HG03460 (cell line): ENCODE data around the gene WDFY4.

Source experiments
- ATAC-seq: cut with Tn5 transposase; IDR thresholded peaks from one replicate; pipeline ENCODE4 v1.9.1; 2021; ENCODE audit not compliant: unreplicated experiment

Gene WDFY4

GRCh38 chr10:48935577-48935976 is 250.9 kb downstream of the WDFY4 start:
- no peak for ATAC-seq

DNA sequence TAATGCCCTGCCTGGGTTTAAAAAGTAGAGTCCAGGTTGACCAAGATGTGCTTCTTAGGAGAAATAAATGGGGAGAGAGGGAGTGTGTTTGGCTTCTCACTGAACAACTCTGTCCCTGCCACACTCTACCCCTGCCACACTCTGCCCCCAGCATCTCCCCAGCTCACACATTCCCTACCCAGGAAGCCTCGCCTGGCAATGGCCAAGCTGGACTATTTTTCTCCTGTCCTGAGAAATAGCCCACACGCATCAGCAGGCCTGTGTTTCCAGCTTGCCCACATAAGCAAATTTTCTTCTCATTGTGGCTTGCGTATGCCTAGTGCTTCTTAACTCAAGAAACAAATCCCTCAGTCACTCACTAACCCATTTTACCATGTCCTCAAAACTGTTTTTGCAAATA is 253.1 kb downstream of the WDFY4 start:
- ATAC-seq = no peak

- no peak for ATAC-seq
These were observed 253.6 kb downstream of the WDFY4 start for GRCh38 chr10:48938281-48938680.

GRCh38 chr10:48938990-48939536 is 254.4 kb downstream of the WDFY4 start:
- no peak for ATAC-seq

DNA sequence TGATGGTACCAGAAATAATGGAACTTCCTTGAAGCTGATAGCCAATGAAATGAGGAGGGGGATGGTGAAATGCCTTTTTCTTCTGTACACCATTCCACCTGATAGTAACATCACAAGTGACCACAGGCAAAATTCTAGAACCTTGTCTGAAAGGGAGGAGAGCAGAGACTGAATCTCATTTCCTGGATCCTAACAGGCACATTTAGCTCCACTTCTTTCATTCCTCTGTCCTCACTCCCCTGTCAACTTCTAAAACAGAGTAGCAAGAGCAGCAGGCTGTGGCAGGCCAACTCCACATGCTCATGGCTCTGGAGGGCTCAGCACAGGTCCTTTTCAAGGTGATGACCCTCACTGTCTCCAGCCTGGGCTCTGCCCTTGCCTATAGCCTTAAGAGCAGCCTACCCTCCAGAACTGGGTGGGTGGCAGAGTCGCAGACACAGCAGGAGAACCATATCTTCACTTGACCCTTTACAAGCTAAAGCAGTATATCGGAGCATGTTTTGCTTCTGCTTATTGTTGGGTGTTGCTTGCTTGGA is 255.2 kb downstream of the WDFY4 start, which contains the start of gene LRRC18:
TSS of gene LRRC18 (minus strand) at position 51 of the 536 bp plus-strand sequence. CDS start 25,685 bp downstream, outside the sequence.
- no peak for ATAC-seq

DNA sequence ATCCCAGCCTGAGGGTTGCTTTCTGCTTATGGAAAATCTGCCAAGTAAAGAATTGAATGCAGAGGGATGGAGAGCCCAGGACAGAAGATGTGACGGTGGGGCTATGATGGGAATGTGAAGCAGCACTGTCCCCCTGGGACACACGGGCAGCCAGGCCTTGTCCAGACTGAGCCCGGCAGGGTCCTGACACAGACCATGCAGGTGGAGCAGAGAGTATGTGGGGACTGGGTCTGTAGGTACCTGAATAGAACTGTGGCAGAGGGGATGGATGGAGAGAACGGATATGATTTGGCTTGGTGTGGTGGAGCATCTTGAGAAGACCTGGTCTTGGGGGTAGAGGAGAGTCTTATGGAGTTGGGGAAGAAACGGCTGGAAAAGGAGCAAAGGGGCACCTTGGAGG is 255.7 kb downstream of the WDFY4 start:
- no peak for ATAC-seq

GRCh38 chr10:48940958-48941357 is 256.3 kb downstream of the WDFY4 start:
- ATAC-seq = no peak

GRCh38 chr10:48941427-48942075 is 256.9 kb downstream of the WDFY4 start:
- ATAC-seq = no peak

GRCh38 chr10:48943096-48943495 is 258.4 kb downstream of the WDFY4 start:
- ATAC-seq = no peak

DNA sequence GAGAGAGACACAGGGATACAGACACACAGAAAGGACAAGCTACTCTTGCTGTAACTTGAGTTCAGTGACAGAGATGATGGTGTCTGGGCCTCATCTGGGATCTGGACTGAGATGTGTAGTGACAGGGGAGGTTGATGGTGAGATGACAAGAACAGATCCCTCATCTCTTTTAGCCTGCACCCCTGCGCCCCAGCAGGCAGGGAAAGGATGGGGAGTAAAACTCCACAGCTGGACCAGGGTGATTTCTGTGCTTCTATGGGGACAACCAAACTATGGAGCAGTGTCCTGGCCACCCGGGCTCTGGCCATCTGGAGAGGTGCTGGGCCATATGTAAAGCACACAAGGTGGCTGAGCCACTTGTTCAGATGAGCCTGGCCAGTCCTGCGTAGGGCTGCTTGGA is 259.5 kb downstream of the WDFY4 start:
- no peak for ATAC-seq

DNA sequence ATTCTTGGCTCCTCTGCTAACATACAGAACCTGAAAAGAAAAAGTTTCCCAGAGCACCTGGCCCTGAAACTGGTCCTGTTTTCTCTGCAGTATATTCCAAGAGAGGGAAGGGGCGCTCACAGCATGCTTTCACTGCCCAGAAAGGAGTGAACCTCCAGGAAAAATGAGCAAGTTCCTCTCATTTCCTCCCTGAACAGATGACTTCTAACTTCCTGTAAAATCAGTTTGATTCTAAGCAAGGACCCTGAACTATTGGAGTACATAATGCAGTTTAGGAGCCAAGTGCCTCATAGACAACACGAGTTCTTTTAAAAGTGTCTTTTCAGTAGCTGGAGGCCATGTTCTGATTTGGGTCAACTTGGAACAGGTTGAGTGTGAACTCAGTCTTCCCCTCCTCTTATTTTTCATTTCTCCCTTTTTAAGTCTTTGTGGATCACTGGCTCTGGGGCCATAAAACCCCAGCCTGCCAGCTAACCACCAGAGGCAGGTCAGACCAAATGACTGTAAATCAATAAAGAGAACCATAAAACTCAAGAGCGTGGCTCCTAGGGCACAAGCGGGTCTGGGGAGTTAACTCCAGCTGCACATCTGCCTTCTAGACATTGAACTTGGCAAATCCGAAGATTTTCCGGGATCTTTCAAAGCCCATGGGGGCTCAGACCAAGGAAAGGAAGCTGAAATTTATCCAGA is 260.9 kb downstream of the WDFY4 start:
- no peak for ATAC-seq

- no peak for ATAC-seq
These were observed 261.7 kb downstream of the WDFY4 start for GRCh38 chr10:48946332-48946731.

- ATAC-seq = no peak
These were observed 262.3 kb downstream of the WDFY4 start for GRCh38 chr10:48946891-48947500.

GRCh38 chr10:48947690-48948469 is 263.2 kb downstream of the WDFY4 start:
- no peak for ATAC-seq

- ATAC-seq = no peak
These were observed 263.9 kb downstream of the WDFY4 start for GRCh38 chr10:48948470-48949037.

DNA sequence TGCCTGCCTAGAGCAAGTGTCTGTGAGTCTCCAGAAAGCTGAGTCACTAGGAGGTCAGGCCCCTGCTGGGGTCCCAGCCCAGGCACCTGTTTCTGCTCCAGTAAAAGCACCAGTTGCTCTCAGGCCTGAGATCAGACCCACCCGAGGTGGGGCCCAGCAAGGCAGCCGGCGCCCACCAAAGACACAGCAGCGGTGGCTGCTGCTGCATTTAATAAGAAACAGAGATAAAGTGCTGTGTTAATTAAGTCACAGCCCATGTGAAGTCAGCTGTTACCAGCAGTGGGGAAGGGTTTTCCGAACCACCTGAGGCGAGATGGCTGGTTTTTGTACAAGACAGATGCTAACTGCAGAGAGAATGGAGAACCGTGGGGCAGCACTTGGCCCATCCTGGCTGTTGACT is 267.0 kb downstream of the WDFY4 start:
- ATAC-seq = no peak

DNA sequence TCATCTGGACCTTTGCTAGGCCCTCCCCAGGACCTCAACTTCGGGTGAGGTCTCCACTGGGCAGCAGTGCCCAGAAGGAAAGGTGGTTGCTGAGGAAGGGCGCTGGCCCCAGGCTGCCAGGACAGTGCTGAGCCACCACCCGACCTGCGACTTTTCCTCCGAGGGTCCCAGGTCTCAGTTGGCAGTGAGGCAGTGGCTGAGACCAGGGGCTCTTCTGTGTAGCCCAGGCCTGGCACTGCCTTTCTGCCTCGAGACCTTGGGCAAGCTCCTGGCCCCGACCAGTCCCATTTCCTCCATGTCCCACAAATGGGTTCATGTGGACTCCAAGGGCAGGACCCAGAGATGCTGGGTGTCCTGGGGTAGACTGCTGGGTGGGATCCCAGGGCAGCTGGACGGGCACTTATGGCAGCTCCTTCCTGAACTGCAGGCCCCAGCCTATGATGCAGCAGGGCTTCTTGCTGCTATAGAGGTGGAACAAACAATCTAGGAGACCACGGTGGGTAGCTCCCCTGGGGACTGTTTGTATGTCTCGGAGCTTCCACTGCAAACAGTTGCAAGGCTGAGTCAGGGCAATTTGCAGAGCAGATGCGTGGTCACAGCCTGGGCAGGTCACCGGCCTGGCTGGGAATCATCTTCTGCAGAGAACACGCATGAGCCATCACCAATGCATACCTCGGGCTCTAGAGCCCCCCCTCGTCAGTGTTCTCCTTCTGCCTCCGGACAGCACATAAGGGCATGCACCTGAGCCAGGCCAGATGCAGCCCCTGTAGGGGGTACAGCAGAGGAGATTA is 272.9 kb downstream of the WDFY4 start:
- ATAC-seq = no peak

DNA sequence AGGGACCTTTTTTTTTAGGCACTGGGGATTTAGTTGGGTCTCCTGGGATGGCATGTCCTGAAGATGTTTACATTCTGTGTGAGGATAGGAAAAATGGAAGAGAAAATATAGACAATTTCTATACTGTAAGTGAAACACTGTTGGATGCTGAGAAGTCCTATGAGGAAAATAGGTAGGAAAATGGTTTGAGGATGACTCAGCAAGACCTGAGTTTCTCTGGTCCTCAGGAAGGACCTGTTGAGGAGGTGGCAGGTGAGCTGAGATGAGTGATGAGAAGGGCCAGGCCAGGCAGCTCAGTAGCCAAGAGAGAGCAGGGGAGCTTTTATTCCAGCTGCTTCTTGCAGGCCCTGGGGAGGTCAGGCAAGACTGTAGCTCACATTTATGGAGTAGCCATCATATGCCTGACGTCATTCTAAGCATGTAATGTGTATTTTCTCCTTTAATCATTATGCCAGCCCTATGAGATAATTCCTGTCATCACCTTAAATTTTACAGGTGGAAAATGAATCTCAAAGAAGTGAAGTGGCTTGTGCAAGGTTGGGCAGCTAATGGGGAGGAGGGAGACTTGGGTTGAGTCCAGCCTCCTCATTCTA is 274.0 kb downstream of the WDFY4 start:
- no peak for ATAC-seq

- no peak for ATAC-seq
These were observed 279.4 kb downstream of the WDFY4 start for GRCh38 chr10:48964038-48964437.
